Erythroblast (primary cell): ENCODE measurements around the gene NAA35.

Experiments used
- GATA1 ChIP-seq: IDR thresholded peaks from 2 replicates; pipeline ENCODE4 v1.6.1; 2011; ENCODE audit warnings: low read depth, mild to moderate bottlenecking, control low read depth, low read length, moderate library complexity
- POLR2A ChIP-seq: IDR thresholded peaks from 2 replicates; pipeline ENCODE4 v1.6.1; 2011; ENCODE audit warnings: mild to moderate bottlenecking, low read length

GRCh38 chr9:86039991-86040860, 99.3 kb downstream of the NAA35 start:
- no peak for TF ChIP-seq POLR2A
- no peak for TF ChIP-seq GATA1
